GM18519 (cell line): ENCODE measurements around the gene HLA-C.
"Not testable (repeated sequence)": the region's sequence is repeated elsewhere in the genome, so short reads cannot be mapped to it uniquely, and the experiment has no call there.

ENCODE experiments used
- ATAC-seq: cut with Tn5 transposase; IDR thresholded peaks from one replicate; pipeline ENCODE4 v1.9.1; 2021; ENCODE audit warnings: mild to moderate bottlenecking, moderate library complexity; ENCODE audit not compliant: unreplicated experiment, low FRiP score

Gene HLA-C

GRCh38 chr6:31271641-31272357 lies at the start of gene HLA-C:
TSS of gene HLA-C (minus strand) at chr6:31272092. CDS start at chr6:31272071, 21 bp downstream.
- ATAC-seq, result peak; percentile 60

- no peak for ATAC-seq
These were observed 49.3 kb upstream of the HLA-C start for GRCh38 chr6:31321005-31321707.

- no peak for ATAC-seq
These were observed 45.1 kb upstream of the HLA-C start for GRCh38 chr6:31317036-31317435.

DNA sequence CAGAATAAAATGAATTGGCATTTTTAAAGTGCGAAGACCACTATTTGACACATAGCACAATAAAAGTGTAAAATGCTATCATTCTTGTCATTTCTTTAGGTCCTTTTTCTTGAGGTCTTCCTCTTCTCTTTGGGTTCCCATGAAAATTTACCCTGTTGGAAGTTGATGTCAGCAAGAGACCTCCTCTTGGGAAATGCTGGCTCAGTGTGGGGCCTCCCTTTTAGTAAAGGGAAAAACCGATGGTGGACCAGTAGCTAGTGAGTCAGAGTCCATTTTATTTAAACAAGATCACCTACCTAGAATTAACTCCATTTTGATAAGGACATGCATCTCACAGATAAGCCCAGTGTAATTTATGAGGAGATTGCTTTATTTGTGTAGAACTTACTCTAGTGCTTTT lies 37.7 kb upstream of the HLA-C start:
- ATAC-seq, result no peak

- ATAC-seq, result no peak
These were observed 36.9 kb upstream of the HLA-C start for GRCh38 chr6:31308845-31309175.

- no peak for ATAC-seq
These were observed 36.4 kb upstream of the HLA-C start for GRCh38 chr6:31308050-31308844.

DNA sequence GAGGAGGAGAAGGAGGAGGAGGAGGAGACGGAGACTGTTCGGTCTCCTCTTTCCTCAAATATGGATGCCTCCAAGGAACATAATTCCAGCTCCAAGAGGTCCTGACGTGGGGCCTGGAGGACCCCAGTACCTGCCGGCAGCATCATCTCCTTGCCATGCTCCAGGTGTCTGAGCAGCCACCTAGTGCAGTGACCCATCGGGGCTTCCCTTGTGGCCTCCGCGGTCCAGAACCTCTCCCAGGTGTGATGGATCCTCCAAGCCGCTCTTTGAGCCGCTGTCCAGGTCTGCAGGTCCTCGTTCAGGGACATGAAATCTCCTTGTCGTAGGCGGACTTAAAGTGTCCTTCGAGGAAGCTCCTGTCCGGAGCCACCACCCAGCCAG lies 35.8 kb upstream of the HLA-C start:
- ATAC-seq, result no peak

DNA sequence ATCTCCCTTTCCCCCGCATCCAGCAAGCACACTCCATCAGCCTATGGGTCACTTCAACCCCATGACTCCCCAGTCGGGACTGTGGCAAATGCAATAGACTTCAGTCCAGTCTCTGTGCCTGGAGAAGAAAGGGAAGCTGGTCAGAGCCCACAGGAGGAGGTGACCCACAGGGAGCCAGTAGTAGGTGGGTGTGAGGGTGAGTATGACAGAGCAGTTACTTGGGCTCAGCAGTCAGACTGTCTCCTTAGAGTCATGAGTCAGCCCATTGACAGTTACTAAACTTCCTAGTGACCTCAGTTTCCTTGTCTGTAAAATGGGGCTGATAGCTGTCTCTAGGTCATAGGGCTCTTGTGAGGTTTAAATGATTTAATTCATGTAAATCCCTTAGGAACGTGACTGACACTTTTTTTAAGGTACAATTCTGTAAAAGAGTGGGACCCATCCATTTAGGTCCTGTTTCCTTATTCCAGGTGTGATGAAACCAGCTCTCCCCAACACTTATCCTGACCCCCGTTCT lies 33.9 kb upstream of the HLA-C start:
- ATAC-seq, result no peak

DNA sequence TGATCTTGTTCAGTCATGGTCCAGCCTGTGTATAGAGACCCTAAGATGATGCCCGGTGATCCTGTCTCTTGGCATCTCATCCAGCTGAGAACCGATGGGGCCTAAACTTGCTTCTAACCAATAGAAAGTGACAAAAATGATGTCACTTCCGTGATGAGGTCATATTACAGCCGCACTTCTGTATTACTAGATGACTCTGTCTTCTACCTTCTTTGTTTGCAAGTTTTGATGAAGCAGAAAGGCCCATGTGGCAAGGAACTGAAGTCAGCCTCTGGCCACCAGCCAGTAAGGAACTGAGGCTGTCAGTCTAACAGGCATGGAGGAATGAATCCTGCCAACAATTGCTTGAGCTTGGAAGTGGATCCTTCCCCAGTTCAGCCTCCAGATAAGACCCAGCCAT lies 32.8 kb upstream of the HLA-C start:
- no peak for ATAC-seq

DNA sequence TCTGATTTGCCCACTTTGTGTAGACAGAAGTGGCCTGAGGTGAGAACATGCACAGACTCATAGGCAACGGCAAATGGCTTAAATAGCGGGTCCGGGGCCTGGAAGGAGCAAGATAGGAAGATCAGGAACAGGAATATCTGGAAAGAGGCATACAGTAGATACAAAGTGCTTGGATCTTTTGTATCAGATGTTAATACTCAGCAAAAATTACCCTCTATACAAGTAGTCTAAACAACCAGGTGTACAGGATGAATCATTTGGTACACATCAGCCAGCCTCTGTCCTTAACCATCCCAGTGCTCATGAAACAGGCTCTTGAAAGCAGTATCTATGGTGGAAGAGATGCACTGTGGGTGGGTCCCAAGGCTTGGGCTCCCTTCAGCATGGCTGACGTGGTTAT lies 28.9 kb upstream of the HLA-C start:
- no peak for ATAC-seq

GRCh38 chr6:31299947-31300346 lies 28.1 kb upstream of the HLA-C start:
- no peak for ATAC-seq

DNA sequence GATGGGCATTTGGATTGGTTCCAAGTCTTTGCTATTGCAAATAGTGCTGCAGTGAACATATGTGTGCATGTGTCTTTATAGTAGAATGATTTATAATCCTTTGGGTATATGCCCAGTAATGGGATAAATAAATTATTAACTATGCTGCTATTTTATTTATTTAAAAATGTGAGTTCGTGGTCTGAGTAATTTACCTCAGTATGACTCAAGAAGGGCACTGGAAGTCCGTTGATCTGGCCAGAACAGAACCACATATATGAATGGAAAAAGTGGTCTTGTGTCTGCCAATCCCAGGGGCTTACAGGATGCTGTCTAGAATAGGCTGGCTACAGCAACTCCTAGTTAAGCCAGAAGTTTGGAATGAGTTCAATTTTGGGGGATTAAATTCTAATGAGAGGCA lies 27.6 kb upstream of the HLA-C start:
- no peak for ATAC-seq

- ATAC-seq, result no peak
These were observed 22.2 kb upstream of the HLA-C start for GRCh38 chr6:31294056-31294455.

- ATAC-seq, result no peak
These were observed 21.5 kb upstream of the HLA-C start for GRCh38 chr6:31293343-31293742.

- no peak for ATAC-seq
These were observed 17.9 kb upstream of the HLA-C start for GRCh38 chr6:31289788-31290187.

DNA sequence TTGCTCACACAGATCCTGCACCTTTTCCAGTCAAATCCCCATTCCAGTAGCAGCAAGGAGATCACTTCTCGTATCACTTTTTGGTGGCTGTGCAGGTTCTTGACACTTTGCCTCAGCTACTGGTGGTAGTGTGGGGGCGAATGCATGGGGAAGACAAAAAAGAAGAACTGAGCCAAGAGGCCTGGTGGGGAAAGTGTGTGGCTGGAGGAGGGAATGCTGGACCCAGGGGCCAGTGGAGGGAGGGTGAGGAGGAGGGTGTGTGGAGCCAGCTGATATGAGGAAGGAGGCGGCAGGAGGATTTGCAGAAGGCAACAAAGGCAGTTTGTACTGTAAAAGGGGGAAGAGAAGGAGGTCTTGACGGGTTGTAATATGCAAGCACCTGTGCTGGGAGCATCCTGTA lies 15.7 kb upstream of the HLA-C start:
- no peak for ATAC-seq

GRCh38 chr6:31285982-31286381 lies 14.1 kb upstream of the HLA-C start:
- ATAC-seq, result no peak

GRCh38 chr6:31285486-31285885 lies 13.6 kb upstream of the HLA-C start:
- ATAC-seq, result no peak

GRCh38 chr6:31279647-31280046 lies 7.8 kb upstream of the HLA-C start:
- ATAC-seq, result not testable (repeated sequence)

DNA sequence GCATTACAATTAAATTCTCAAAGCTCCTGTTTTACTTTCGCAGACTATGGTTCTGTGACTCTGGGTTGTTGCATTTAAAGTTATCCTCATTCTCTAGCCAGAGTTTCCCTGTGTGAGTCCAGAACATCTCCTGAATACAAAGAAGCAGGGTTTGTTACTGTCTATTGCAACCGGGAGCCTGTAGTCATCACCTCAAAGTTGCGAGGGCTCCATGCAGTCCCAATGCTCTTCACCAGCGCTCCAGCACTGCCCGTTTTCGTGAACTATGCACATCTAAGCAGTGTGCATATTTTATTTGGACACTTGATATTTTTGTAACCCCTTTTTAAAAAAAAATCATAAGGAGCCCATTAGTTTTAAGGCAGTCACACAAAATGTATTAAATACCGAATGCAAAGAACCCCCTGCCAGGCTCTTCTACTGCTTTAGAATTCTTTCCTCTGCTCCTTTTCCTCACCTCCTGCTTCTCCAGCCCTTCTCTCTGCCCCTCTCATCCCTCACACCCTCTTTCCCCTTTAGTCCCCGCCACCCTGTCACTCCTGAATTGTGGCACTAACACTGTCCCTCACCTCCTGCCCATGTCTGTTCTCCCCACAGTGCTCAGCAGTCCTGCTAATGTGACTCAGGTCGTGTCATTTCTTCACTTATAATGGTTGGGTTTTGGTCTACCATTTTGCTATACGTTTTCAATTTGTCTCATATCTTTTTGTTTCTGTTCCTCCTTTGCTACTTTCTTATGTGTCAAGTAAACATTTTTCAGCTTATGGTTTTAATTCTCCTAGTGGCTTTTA lies 1.1 kb upstream of the HLA-C start:
- no peak for ATAC-seq

- ATAC-seq, result no peak
These were observed 544 bp upstream of the HLA-C start for GRCh38 chr6:31272436-31272835.
